Keratinocyte (primary cell): Measurements from ENCODE around the gene KCNAB2. TPM values are rescaled to one million over a fixed set of nuclear protein-coding genes. Genes with fewer than 3 reads are reported as not detected.
"Not testable (repeated sequence)": the region's sequence is repeated elsewhere in the genome, so short reads cannot be mapped to it uniquely, and the experiment has no call there.

Experiments used
- DNase-seq: peaks from one replicate; pipeline ENCODE4 v3.0.0-alpha.2; 2011; ENCODE audit warnings: low read depth, missing footprints, low spot score
- FAIRE-seq: peaks from 2 replicates; lab custom pipeline; 2011; peaks lifted over from hg19 to GRCh38; lab: Jason Lieb, UNC
- H2AFZ ChIP-seq: 2 replicates; pipeline ENCODE4 v1.6.0; 2012; ENCODE audit warnings: low read length, control low read depth, inconsistent platforms; ENCODE audit not compliant: control insufficient read depth
- H3K27ac ChIP-seq: 2 replicates; pipeline ENCODE4 v1.5.1; 2011; ENCODE audit warnings: low read length; ENCODE audit not compliant: control insufficient read depth, insufficient read depth
- H3K27me3 ChIP-seq: 3 replicates; pipeline ENCODE4 v1.6.0; 2011; ENCODE audit warnings: low read length; ENCODE audit not compliant: control insufficient read depth, insufficient read depth; ENCODE audit errors: extremely low read depth
- H3K36me3 ChIP-seq, 2 experiments: 2 replicates in 1 of 2; 3 replicates in 1 of 2; pipeline ENCODE4 v1.5.1; 2011; ENCODE audit warnings: low read length in 2 of 2, mild to moderate bottlenecking in 1 of 2; ENCODE audit not compliant: control insufficient read depth in 2 of 2, insufficient read depth in 2 of 2; ENCODE audit errors: extremely low read depth in 1 of 2
- H3K4me1 ChIP-seq: 3 replicates; pipeline ENCODE4 v1.5.1; 2011; ENCODE audit warnings: low read length; ENCODE audit not compliant: control insufficient read depth, insufficient read depth; ENCODE audit errors: extremely low read depth
- H3K4me2 ChIP-seq: 3 replicates; pipeline ENCODE4 v1.6.0; 2011; ENCODE audit warnings: low read depth, low read length; ENCODE audit not compliant: control insufficient read depth, insufficient read depth; ENCODE audit errors: extremely low read depth
- H3K4me3 ChIP-seq, 3 experiments: fragments of 200-600 bp in 1 of 3; sonication (generic) in 1 of 3; 2 replicates in 2 of 3; 3 replicates in 1 of 3; pipeline ENCODE4 v1.5.1; 2011 to 2016; ENCODE audit warnings: low read length in 3 of 3, mild to moderate bottlenecking in 3 of 3, control low read depth in 2 of 3, inconsistent platforms in 1 of 3, low read depth in 1 of 3, mixed read lengths in 1 of 3, mixed run types in 1 of 3, moderate library complexity in 1 of 3; ENCODE audit not compliant: control insufficient read depth in 2 of 3, insufficient read depth in 2 of 3; ENCODE audit errors: extremely low read depth in 1 of 3
- H3K79me2 ChIP-seq: 2 replicates; pipeline ENCODE4 v1.6.0; 2012; ENCODE audit warnings: low read length; ENCODE audit not compliant: control insufficient read depth, insufficient read depth
- H3K9ac ChIP-seq: 3 replicates; pipeline ENCODE4 v1.6.0; 2011; ENCODE audit warnings: low read length; ENCODE audit not compliant: control insufficient read depth, insufficient read depth; ENCODE audit errors: extremely low read depth
- H3K9me1 ChIP-seq: 3 replicates; pipeline ENCODE4 v1.6.0; 2011; ENCODE audit warnings: low read length; ENCODE audit not compliant: control insufficient read depth, insufficient read depth; ENCODE audit errors: extremely low read depth
- H3K9me3 ChIP-seq: 2 replicates; pipeline ENCODE4 v1.5.1; 2012; ENCODE audit warnings: low read depth, low read length; ENCODE audit not compliant: control insufficient read depth
- H4K20me1 ChIP-seq: 3 replicates; pipeline ENCODE4 v1.6.0; 2011; ENCODE audit warnings: low read length; ENCODE audit not compliant: control insufficient read depth, insufficient read depth; ENCODE audit errors: extremely low read depth
- EZH2 ChIP-seq: IDR thresholded peaks from one replicate; pipeline ENCODE4 v1.6.1; 2012; ENCODE audit warnings: inconsistent platforms, mild to moderate bottlenecking, low read length, moderate library complexity
- dilution Hi-C: fragments of 300-500 bp; cut with MboI; formaldehyde crosslinking; loops from one replicate; pipeline ENCODE4 v1.7.0; 2020; ENCODE audit warnings: low sequenced_read_pairs; ENCODE audit not compliant: extremely low pct_ligation_motif_present
- polyA plus RNA-seq, 5 experiments: library from polyadenylated mRNA; depleted of rRNA in 3 of 5; stranded (reverse) in 3 of 5; stranded (forward) in 1 of 5; unstranded in 1 of 5; fragments of >200 nt; gene quantifications; 1 replicate in 1 of 5; 2 replicates in 3 of 5; 3 replicates in 1 of 5; pipeline versions ENCODE4 v1.2.1 to v1.2.3, GENCODE V29; 2011 to 2012; ENCODE audit warnings: missing spikeins in 2 of 5, low read depth in 1 of 5, low replicate concordance in 1 of 5
- TF ChIP-seq, protein P1 (sequence below), 3 experiments: IDR thresholded peaks in 1 of 3; conservative IDR thresholded peaks in 1 of 3; optimal IDR thresholded peaks in 1 of 3; 2 replicates in 2 of 3; 3 replicates in 1 of 3; pipeline versions ENCODE3 to v1.5.1; 2011; ENCODE audit warnings: low read length in 3 of 3, mild to moderate bottlenecking in 3 of 3, moderate library complexity in 2 of 3, control low read depth in 1 of 3, inconsistent platforms in 1 of 3; ENCODE audit not compliant: insufficient read depth in 2 of 3; ENCODE audit errors: extremely low read depth in 1 of 3

The KCNAB2 gene
- polyA plus RNA-seq, 1 donor (not counting 4 experiments of a cell fraction or from before 2014, with no cell fraction given) = 1.8 TPM

DNA sequence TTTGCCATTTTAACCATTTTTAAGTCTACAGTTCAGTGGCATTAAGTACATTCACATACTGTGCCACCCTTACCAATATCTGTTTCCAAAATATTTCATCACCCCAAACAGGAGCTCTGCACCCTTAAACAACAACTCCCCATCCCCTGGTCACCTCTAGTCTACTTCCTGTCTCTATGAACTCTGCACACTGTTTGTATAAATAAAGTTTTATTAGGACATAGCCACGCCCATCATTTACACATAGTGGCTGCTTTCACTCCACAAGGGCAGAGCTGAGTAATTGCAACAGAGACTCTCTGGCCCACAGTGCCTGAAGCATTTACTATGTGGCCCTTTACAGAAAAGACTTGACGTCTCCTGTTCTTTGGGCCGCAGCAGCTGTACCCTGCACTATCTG, 30.1 kb downstream of the KCNAB2 start:
- TF ChIP-seq EZH2 = no peak
- TF ChIP-seq, protein P1, sequence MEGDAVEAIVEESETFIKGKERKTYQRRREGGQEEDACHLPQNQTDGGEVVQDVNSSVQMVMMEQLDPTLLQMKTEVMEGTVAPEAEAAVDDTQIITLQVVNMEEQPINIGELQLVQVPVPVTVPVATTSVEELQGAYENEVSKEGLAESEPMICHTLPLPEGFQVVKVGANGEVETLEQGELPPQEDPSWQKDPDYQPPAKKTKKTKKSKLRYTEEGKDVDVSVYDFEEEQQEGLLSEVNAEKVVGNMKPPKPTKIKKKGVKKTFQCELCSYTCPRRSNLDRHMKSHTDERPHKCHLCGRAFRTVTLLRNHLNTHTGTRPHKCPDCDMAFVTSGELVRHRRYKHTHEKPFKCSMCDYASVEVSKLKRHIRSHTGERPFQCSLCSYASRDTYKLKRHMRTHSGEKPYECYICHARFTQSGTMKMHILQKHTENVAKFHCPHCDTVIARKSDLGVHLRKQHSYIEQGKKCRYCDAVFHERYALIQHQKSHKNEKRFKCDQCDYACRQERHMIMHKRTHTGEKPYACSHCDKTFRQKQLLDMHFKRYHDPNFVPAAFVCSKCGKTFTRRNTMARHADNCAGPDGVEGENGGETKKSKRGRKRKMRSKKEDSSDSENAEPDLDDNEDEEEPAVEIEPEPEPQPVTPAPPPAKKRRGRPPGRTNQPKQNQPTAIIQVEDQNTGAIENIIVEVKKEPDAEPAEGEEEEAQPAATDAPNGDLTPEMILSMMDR (optimal IDR thresholded peaks at IDR 0.05 in 1 of 3, IDR thresholded peaks at IDR 0.05 in 1 of 3, conservative IDR thresholded peaks at IDR 0.05 in 1 of 3; ENCODE audit: extremely low read depth in 1 of 3, insufficient read depth in 2 of 3, low read length in 3 of 3) = no peak
- DNase-seq = no peak

DNA sequence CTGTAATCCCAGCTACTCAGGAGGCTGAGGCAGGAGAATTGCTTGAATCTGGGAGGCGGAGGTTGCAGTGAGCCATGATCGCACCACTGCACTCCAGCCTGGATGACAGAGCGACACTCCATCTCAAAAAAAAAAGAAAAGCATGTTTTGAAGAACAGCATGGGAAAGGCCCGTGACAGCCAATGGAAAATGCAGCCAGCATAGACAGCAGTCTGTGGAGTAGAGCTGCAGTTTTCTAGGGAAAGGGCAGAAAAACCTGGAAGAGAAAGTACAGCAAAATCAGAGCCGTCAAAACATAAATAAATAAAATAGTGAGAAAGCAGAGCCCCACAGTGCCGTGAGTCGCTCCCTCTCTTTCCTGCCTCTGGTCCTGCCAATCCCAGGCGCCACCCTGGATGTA, 31.4 kb downstream of the KCNAB2 start:
- dilution Hi-C loops, H2AFZ ChIP-seq, H4K20me1 ChIP-seq, H3K79me2 ChIP-seq, H3K9me3 ChIP-seq, H3K27ac ChIP-seq, H3K9me1 ChIP-seq, H3K4me1 ChIP-seq, H3K27me3 ChIP-seq, H3K4me3 ChIP-seq, H3K4me2 ChIP-seq, FAIRE-seq, H3K36me3 ChIP-seq, H3K9ac ChIP-seq, DNase-seq: not testable (repeated sequence)

More for the DNA sequence above, 30.1 kb downstream of the KCNAB2 start:
- dilution Hi-C loops = no loop called here
- Histone ChIP-seq H3K36me3 (no peaks in the 10 kb centered on the region), H3K4me1 (no peaks in the 10 kb centered on the region), H3K4me3 (no peak overlapping the region), H3K4me2 (no peak overlapping the region), H3K9me1 (no peaks in the 10 kb centered on the region), H3K27me3 (peaks cover 7% of the 10 kb centered on the region), H3K9ac (no peak overlapping the region), H3K9me3 (no peaks in the 10 kb centered on the region), H4K20me1 (no peaks in the 10 kb centered on the region), H3K79me2 (no peaks in the 10 kb centered on the region), H2AFZ (no peak overlapping the region), H3K27ac (no peak overlapping the region)
- no peak for FAIRE-seq

DNA sequence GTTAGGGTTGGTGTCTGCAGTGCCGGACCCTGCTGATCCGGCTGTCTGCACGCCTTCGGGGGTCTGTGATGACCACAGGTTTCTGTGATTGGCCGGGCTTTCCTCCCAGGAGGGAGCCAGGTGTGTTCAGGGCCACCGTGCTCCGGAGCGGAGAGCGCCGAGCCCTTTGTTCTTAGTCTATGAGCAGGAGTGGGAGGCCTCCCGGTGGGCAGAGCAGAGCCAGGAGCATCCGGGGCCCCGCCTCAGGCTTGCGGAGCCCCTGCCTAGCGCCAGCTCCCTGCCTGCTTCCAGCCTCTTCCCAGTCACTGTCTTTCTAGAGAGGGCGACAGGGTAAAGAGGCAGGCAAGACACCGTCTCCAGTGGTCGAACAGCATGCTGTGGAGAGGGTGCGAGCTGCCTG, 31.8 kb downstream of the KCNAB2 start:
- FAIRE-seq (no peak), DNase-seq (no peak)
- no peak overlapping the region for H3K4me2 ChIP-seq
- H3K27ac ChIP-seq = no peak overlapping the region
- no peaks in the 10 kb centered on the region for H3K36me3 ChIP-seq
- no peaks in the 10 kb centered on the region for H4K20me1 ChIP-seq
- no peak overlapping the region for H3K9ac ChIP-seq
- H3K4me3 ChIP-seq = no peak overlapping the region
- dilution Hi-C loops = no loop called here
- H3K9me1 ChIP-seq = no peaks in the 10 kb centered on the region
- TF ChIP-seq, protein P1 (optimal IDR thresholded peaks at IDR 0.05 in 1 of 3, IDR thresholded peaks at IDR 0.05 in 1 of 3, conservative IDR thresholded peaks at IDR 0.05 in 1 of 3; ENCODE audit: extremely low read depth in 1 of 3, insufficient read depth in 2 of 3, low read length in 3 of 3) = no peak
- no peak for TF ChIP-seq EZH2
- H3K27me3 ChIP-seq = peaks cover 8% of the 10 kb centered on the region
- no peak overlapping the region for H2AFZ ChIP-seq
- H3K79me2 ChIP-seq = no peaks in the 10 kb centered on the region
- no peaks in the 10 kb centered on the region for H3K4me1 ChIP-seq
- H3K9me3 ChIP-seq = no peaks in the 10 kb centered on the region
